Astrocyte of the spinal cord (primary cell): ENCODE data around the gene KIF5C.
"Not testable (repeated sequence)": the region's sequence is repeated elsewhere in the genome, so short reads cannot be mapped to it uniquely, and the experiment has no call there.

Experiments
- DNase-seq: peaks from one replicate; pipeline ENCODE4 v3.0.0; 2011; ENCODE audit warnings: low read depth, low spot score
- H3K4me3 ChIP-seq: 2 replicates; pipeline ENCODE4 v1.5.1; 2011; ENCODE audit warnings: low read depth, mild to moderate bottlenecking, low read length, moderate library complexity
- CTCF ChIP-seq: IDR thresholded peaks from 2 replicates; pipeline ENCODE4 v1.5.1; 2012; ENCODE audit warnings: low read depth, mild to moderate bottlenecking, low read length, inconsistent platforms
- in situ Hi-C: cut with HindIII; loops from 2 replicates; pipeline ENCODE4 v1.10.0; 2017; ENCODE audit warnings: low sequenced_read_pairs

KIF5C gene

GRCh38 chr2:148853458-148853857 lies 21.6 kb upstream of the KIF5C start:
- no peak overlapping the region for H3K4me3 ChIP-seq
- no peak for TF ChIP-seq CTCF
- in situ Hi-C loops, result no loop called here
- no peak for DNase-seq

GRCh38 chr2:148860037-148860436 lies 15.0 kb upstream of the KIF5C start:
- TF ChIP-seq CTCF, result no peak
- no peak overlapping the region for H3K4me3 ChIP-seq
- peak; percentile 18 for DNase-seq
- in situ Hi-C loops, result no loop called here

- no peak for DNase-seq
- H3K4me3 ChIP-seq, result no peak overlapping the region
- in situ Hi-C loops, result no loop called here
- TF ChIP-seq CTCF, result no peak
These were observed 13.7 kb upstream of the KIF5C start for GRCh38 chr2:148861367-148861766.

GRCh38 chr2:148862478-148862877 lies 12.5 kb upstream of the KIF5C start:
- in situ Hi-C loops, H3K4me3 ChIP-seq, DNase-seq: not testable (repeated sequence)

GRCh38 chr2:148865512-148865911 lies 9.5 kb upstream of the KIF5C start:
- no peak for DNase-seq
- no peak for TF ChIP-seq CTCF
- in situ Hi-C loops, result no loop called here
- H3K4me3 ChIP-seq, result no peak overlapping the region

GRCh38 chr2:148866091-148866490 lies 8.9 kb upstream of the KIF5C start:
- in situ Hi-C loops, result no loop called here
- TF ChIP-seq CTCF, result no peak
- no peak overlapping the region for H3K4me3 ChIP-seq
- no peak for DNase-seq

GRCh38 chr2:148867079-148867769 lies 7.8 kb upstream of the KIF5C start:
- DNase-seq, result no peak
- in situ Hi-C loops, result no loop called here
- H3K4me3 ChIP-seq, result no peak overlapping the region
- TF ChIP-seq CTCF, result no peak
